ENCODE data around the gene TGOLN2. TPM values are rescaled to one million over a fixed set of nuclear protein-coding genes. Genes with fewer than 3 reads are reported as not detected.
"Not testable (repeated sequence)": the region's sequence is repeated elsewhere in the genome, so short reads cannot be mapped to it uniquely, and the experiment has no call there.

Gene TGOLN2
- total RNA-seq, 1 donor from 2014 or later = 102 TPM

DNA sequence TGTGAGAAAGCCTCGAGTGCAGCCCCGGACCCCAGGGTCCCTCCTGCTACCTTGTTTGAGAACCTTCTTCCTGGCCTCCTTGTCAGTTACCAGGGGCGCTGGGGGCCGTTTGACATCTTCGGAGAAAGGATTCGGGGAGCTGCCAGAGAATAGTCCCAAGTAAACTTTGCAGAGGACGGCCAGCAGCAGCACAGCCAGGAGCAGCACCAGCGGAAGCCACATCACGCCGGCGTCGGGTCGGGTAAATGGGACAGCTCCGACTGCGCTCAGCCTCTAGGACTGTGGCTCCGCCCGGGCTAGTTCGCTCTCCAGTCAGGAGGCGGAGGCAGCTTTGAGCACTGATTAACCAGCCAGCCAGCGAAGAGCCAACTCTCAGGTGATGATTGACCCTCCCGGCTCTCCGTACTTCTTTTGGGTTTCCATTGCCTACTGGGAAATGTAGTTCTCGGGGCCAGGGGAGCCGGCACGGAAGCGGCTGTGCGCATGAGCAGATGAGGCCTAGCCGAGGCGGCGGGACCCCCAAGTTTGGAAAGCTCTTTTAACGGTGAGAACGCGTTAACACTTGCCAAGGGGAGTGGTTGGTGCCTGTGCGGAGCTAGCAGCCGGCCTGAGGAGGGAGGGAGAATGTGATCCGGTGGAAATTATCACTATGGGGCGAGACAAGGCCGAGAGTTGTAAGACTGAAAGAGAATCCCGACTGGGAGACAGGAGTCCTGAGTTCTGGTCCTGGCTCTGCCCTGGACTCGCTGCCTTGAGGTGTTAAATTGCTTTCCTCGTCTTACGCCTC, 26.7 kb upstream of the TGOLN2 start, which contains the start of the genes ELMOD3 and RETSAT:
ELMOD3 (plus strand) TSS at position 484 of the 787 bp plus-strand sequence. CDS start 2,430 bp downstream, outside the sequence.
RETSAT (minus strand) TSS at position 243 of the 787 bp plus-strand sequence; CDS start at position 222, 21 bp downstream.
- peak within 1 kb of the TSS; percentile 98 for H3K27ac Mint-ChIP-seq
- no peaks in the 10 kb centered on the region for H3K27me3 Mint-ChIP-seq (ENCODE audit: insufficient read depth)
- peak within 1 kb of the TSS; percentile 100 for H3K4me3 Mint-ChIP-seq
- H3K36me3 Mint-ChIP-seq (ENCODE audit: low read depth) = peaks cover 31% of the 10 kb centered on the region
- peak; percentile 97 for DNase-seq (ENCODE audit: low spot score)
- H3K4me1 Mint-ChIP-seq (ENCODE audit: low read depth) = peaks cover 44% of the 10 kb centered on the region
- H3K9me3 Mint-ChIP-seq = no peaks in the 10 kb centered on the region
- intact Hi-C loops (cut with micrococcal nuclease) = loop anchor here (1.0 to 10.0 kb wide), 12 partner anchors 26 to 1088 kb away; partner anchors contain the start of genes GGCX, IMMT, KDM3A and MRPL35

DNA sequence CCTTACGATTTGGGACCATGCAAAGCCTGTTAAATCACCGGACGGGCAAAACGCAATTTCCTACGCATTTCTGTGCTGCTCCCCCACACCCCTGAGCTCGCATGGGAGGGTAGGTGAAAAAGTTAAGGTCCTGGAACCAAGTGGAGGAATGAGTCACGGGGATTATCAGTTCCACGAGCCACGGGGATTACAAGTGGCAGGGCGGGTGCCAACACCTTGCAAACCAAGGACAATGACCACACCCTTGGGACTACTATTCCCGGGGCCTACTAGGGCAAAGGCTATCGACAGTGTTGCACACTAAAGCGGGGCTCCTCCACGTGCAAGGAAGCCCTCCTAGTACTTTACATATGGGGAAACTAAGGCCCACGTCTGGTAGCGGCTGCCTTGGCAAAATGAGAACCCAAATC, 26.1 kb upstream of the TGOLN2 start:
- intact Hi-C loops (cut with micrococcal nuclease) = loop anchor here (1.0 to 10.0 kb wide), 12 partner anchors 26 to 1088 kb away; partner anchors contain the start of genes GGCX, IMMT, KDM3A and MRPL35
- Mint-ChIP-seq H3K4me1 (ENCODE audit: low read depth) (peaks cover 44% of the 10 kb centered on the region), H3K27ac (peak overlapping the region; percentile 98), H3K36me3 (ENCODE audit: low read depth) (peaks cover 31% of the 10 kb centered on the region), H3K27me3 (ENCODE audit: insufficient read depth) (no peaks in the 10 kb centered on the region), H3K9me3 (no peaks in the 10 kb centered on the region), H3K4me3 (peak overlapping the region; percentile 100)
- no peak for DNase-seq (ENCODE audit: low spot score)

DNA sequence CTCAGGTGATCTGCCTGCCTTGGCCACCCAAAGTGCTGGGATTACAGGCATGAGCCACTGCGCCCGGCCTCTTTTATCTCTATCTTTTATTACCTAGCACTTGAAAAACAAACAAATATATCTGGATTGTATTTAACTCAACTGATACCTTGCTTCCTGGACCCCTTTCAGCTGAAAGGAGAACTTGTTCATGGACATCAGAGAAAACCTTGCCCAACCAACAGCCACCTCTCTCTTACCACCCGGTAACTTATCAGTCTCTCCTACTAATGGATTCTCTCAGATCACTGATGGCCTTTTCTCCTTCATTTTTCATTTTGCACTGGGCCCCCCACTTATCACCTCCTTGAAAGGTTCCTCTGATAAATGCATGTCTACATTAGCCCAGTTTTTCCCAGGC, 19.8 kb upstream of the TGOLN2 start:
- Mint-ChIP-seq H3K4me1 (ENCODE audit: low read depth) (peaks cover 2% of the 10 kb centered on the region), H3K9me3 (no peaks in the 10 kb centered on the region), H3K4me3 (no peak overlapping the region), H3K27ac (no peak overlapping the region), H3K36me3 (ENCODE audit: low read depth) (peaks cover 33% of the 10 kb centered on the region), H3K27me3 (ENCODE audit: insufficient read depth) (no peaks in the 10 kb centered on the region)
- DNase-seq (ENCODE audit: low spot score) = no peak
- intact Hi-C loops (cut with micrococcal nuclease) = no loop called here

DNA sequence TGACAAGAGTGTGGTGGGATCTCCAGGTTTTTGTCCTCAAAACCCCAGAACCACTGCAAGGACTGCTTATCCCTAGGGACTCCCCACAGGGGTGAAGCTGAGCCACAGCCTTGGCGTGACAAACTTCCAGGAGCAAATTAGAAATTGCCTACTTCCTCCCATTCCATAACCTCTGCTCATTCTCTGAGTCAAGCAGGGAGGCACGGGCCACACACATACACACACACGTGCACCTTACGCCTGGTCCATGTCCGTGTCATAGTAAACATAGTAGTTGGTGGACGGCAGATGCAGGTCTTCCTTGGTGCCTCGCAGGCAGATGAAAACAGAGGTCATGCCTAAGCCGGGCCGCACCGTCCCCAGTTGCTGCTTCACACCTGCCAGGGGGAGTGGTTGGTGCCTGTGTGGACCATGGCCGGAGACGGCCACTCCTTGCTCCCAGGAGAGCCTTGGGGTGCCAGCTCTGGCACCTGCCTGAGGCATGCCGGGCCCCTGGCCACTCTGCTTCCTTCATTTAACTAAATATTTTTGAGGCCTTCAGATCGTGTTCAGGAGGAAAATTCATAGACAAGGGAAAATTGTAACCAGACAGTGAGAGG, 16.7 kb upstream of the TGOLN2 start:
- peaks cover 21% of the 10 kb centered on the region for H3K36me3 Mint-ChIP-seq (ENCODE audit: low read depth)
- intact Hi-C loops (cut with micrococcal nuclease) = no loop called here

DNA sequence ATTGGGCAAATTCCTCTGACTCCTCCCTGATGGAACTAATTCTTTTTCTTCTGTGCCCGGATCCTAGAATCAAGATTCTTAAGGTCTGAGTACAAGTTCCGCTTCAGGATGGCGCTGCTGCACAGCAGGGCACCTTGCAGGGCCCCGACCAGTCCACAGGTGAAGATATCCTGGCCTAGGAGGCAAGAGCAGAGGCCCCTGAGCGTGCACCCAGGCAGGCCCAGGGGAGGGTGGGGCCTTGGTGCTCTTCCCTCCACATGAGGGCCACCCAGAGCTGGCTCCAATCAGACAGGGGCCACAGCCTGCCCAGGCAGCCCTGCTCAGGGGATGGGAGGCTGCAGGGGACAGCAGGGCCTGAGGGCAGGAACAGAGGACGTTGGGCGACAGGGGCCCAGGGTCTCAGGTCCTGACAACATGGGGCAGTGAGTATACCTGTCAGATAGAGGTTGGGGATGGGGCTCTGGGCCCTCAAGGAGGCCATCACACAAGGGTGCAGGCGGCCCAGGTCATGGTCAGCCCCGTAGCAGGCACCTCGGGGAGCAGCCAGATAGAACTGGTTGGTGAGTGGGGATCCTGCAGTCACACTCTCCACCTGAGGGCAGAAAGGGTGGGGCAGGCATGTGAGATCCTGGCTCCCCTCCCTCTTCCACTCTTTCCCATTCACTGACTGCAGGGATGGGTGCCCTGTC, 15.6 kb upstream of the TGOLN2 start:
- H3K36me3 Mint-ChIP-seq (ENCODE audit: low read depth) = peaks cover 21% of the 10 kb centered on the region
- intact Hi-C loops (cut with micrococcal nuclease) = loop anchor here (1.0 kb wide), 1 partner anchor 26 kb away; no protein-coding TSS in a partner anchor
- not testable (repeated sequence) for H3K27ac Mint-ChIP-seq; DNase-seq (ENCODE audit: low spot score); H3K4me1 Mint-ChIP-seq (ENCODE audit: low read depth); H3K9me3 Mint-ChIP-seq; H3K4me3 Mint-ChIP-seq; H3K27me3 Mint-ChIP-seq (ENCODE audit: insufficient read depth)

More for the DNA sequence above, 16.7 kb upstream of the TGOLN2 start:
- H3K4me1 Mint-ChIP-seq (ENCODE audit: low read depth) = no peaks in the 10 kb centered on the region
- H3K9me3 Mint-ChIP-seq = no peaks in the 10 kb centered on the region
- no peak overlapping the region for H3K27ac Mint-ChIP-seq
- H3K27me3 Mint-ChIP-seq (ENCODE audit: insufficient read depth) = peaks cover 5% of the 10 kb centered on the region
- DNase-seq (ENCODE audit: low spot score) = no peak
- no peak overlapping the region for H3K4me3 Mint-ChIP-seq

DNA sequence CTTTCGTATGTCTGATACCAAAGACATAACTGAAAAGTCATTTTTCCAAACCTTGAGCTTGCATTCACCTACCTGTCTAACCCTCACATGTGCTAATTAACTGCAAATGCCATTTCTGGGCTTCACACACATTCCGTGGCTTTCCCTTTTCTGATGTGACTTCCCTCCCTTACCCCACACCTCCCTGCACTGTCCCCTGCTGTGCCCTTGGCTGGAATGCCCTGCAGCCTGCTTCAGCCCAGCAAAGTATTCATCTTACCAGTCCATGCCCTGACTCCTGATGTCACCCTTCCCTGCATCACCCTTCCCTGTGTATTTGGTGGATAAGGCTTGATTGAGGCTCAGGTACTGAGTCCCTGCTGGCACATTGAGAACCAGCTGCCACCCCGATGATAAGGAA, 14.4 kb upstream of the TGOLN2 start:
- no peak overlapping the region for H3K27ac Mint-ChIP-seq
- no peaks in the 10 kb centered on the region for H3K4me1 Mint-ChIP-seq (ENCODE audit: low read depth)
- no peak for DNase-seq (ENCODE audit: low spot score)
- peaks cover 15% of the 10 kb centered on the region for H3K36me3 Mint-ChIP-seq (ENCODE audit: low read depth)
- H3K9me3 Mint-ChIP-seq = no peaks in the 10 kb centered on the region
- peaks cover 16% of the 10 kb centered on the region for H3K27me3 Mint-ChIP-seq (ENCODE audit: insufficient read depth)
- H3K4me3 Mint-ChIP-seq = no peak overlapping the region
- intact Hi-C loops (cut with micrococcal nuclease) = no loop called here

DNA sequence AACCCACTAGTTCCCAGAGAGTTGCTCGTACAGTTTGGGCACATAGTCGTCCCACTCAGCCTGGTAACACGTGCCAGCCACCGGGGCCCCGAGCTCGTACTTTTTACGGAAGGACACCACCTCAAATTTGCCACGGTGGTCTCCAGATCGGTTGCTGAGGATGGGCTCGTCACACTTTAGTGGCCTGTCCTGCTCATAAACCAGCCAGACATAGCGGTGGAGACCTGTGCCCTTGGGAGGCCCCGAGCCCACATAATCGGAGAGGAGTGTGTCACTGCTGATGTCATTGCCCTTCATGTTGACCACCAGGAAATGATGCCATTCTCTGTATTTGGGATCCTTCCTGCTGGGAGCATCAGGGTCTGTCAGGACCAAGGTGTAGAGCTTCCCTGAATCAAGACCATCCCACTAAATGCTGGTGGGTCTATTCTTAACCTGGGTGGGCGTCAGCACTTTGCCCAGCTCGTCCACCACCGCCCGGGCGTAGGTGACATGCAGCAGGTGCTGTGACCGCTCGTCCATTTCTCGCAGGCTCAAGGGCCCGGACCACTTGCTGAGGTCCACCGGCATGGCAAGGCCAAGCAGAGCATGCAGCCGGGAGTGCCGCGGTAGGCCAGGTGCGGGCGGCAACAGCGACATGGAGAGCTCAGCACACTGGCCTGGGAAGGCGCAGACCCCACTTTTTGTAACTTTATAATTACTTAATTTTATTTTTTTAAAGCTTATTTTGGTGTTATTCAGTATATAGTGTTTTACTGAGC, 13.7 kb upstream of the TGOLN2 start:
- Mint-ChIP-seq H3K4me1 (ENCODE audit: low read depth) (no peaks in the 10 kb centered on the region), H3K4me3 (no peak overlapping the region), H3K36me3 (ENCODE audit: low read depth) (peaks cover 13% of the 10 kb centered on the region), H3K27me3 (ENCODE audit: insufficient read depth) (peaks cover 16% of the 10 kb centered on the region), H3K27ac (no peak overlapping the region), H3K9me3 (no peaks in the 10 kb centered on the region)
- no peak for DNase-seq (ENCODE audit: low spot score)
- intact Hi-C loops (cut with micrococcal nuclease) = no loop called here

DNA sequence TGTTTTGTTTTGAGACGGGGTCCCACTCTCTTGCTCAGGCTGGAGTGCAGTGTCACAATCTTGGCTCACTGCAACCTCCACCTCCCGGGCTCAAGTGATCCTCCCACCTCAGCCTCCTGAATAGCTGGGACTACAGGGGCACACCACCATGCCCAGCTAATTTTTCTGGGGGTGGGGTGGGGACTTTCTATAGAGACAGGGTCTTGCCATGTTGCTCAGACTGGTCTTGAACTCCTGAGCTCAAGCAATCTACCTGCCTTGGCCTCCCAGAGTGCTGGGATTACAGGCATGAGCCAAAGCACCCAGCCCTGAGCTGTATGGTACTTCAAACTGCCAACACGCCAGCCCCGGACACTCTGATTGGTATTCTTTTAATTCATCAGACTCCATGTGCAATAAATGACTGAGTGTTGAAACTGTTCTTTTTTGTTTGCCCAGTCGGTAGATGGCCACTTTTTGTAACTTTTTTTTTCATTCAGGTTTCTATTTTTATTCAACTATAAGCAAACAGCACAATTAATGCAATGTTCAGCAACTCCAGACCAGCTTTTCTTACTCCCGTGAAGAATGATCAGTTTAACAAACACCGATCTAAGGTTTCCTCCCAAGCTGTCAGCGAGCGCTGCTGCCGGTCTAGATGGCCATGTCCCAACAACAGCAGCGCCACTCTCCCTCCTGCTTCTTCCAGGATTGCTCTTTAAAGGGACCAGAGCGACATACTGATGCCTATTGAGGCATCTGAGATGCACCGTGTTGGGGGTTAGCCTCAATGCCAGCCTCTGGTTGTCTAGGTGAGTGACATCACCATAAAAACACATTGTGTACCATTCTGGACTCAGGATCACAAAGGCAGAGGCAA, 12.5 kb upstream of the TGOLN2 start:
- DNase-seq (ENCODE audit: low spot score) = no peak
- intact Hi-C loops (cut with micrococcal nuclease) = no loop called here
- H3K27ac Mint-ChIP-seq = no peak overlapping the region
- H3K27me3 Mint-ChIP-seq (ENCODE audit: insufficient read depth) = peaks cover 16% of the 10 kb centered on the region
- H3K4me3 Mint-ChIP-seq = no peak overlapping the region
- H3K9me3 Mint-ChIP-seq = no peaks in the 10 kb centered on the region
- peaks cover 13% of the 10 kb centered on the region for H3K36me3 Mint-ChIP-seq (ENCODE audit: low read depth)
- H3K4me1 Mint-ChIP-seq (ENCODE audit: low read depth) = no peaks in the 10 kb centered on the region

DNA sequence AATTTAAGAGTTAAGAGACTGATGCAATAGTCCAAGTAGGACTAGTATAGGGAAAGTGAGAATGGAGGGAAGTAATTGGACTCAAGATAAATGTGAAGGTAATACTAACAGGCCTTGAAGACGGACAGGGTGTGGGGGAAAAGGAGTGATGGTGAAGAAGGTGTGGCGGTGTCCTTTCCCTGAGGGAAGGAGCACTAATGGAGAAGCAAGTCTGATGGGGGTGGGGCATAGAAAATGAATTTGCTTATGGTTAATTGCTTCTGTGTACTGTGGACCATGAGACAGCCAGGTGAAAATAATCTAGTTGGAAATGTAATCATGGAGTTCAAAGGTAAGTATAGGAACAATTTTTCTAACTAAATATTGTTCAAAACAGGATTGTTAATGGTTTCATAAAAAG, 7.1 kb upstream of the TGOLN2 start:
- Mint-ChIP-seq H3K27ac (no peak overlapping the region), H3K4me1 (ENCODE audit: low read depth) (no peaks in the 10 kb centered on the region), H3K27me3 (ENCODE audit: insufficient read depth) (peaks cover 19% of the 10 kb centered on the region), H3K36me3 (ENCODE audit: low read depth) (no peaks in the 10 kb centered on the region), H3K9me3 (no peaks in the 10 kb centered on the region), H3K4me3 (no peak overlapping the region)
- no peak for DNase-seq (ENCODE audit: low spot score)
- intact Hi-C loops (cut with micrococcal nuclease) = no loop called here

DNA sequence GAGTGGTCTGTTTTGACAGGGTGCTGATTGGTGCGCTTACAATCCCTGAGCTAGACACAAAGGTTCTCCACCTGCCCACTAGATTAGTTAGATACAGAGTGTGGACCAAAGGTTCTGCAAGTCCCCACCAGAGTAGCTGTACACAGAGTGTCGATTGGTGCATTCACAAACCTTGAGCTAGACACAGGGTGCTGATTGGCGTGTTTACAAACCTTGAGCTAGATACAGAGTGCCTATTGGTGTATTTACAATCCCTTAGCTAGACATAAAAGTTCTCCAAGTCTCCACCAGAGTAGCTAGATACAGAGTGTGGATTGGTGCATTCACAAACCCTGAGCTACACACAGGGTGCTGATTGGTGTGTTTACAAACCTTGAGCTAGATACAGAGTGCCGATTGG, 6.1 kb upstream of the TGOLN2 start:
- H3K27ac Mint-ChIP-seq; H3K4me3 Mint-ChIP-seq; intact Hi-C loops (cut with micrococcal nuclease); DNase-seq (ENCODE audit: low spot score); H3K4me1 Mint-ChIP-seq (ENCODE audit: low read depth); H3K36me3 Mint-ChIP-seq (ENCODE audit: low read depth); H3K9me3 Mint-ChIP-seq: not testable (repeated sequence)
- H3K27me3 Mint-ChIP-seq (ENCODE audit: insufficient read depth) = peaks cover 14% of the 10 kb centered on the region

DNA sequence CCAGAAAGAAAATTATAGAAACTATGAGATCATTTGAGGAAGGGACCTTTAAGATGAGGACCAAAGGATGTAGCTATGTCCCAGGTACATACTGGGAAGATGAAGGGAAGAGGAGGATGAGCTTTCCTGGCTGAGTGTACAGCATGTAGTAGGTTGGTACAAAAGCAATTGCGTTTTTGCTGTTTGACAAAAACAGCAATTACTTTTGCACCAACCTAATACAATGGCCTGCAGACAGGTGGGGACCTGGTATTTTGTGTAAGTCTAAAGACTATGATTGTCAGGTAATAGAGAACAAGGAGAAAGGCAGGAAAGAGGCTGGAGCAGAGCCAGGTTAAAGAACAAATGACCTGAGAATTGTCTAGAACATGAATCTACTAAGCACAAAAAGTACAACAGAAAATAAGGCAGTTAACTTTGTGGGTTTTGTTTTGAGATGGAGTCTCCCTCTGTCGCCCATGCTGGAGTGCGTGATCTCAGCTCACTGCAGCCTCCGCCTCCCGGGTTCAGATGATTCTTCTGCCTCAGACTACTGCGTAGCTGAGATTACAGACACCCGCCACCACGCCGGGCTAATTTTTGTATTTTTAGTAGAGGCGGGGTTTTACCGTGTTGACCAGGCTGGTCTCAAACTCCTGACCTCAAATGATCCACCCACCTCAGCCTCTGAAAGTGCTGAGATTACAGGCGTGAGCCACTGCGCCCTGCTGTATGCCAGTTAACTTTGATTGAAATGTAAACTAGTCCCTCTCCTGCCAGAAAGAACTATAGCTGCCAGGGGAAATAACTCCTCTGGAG, 3.2 kb upstream of the TGOLN2 start:
- H3K27ac Mint-ChIP-seq = no peak overlapping the region
- no peak overlapping the region for H3K4me3 Mint-ChIP-seq
- intact Hi-C loops (cut with micrococcal nuclease) = no loop called here
- no peaks in the 10 kb centered on the region for H3K9me3 Mint-ChIP-seq
- H3K4me1 Mint-ChIP-seq (ENCODE audit: low read depth) = peaks cover 11% of the 10 kb centered on the region
- DNase-seq (ENCODE audit: low spot score) = no peak
- H3K27me3 Mint-ChIP-seq (ENCODE audit: insufficient read depth) = peaks cover 3% of the 10 kb centered on the region
- H3K36me3 Mint-ChIP-seq (ENCODE audit: low read depth) = peaks cover 15% of the 10 kb centered on the region

Measured in activated T-helper 1 cell treated with anti-CD3 and anti-CD28 coated beads, Interleukin-12 subunit alpha, Interleukin-12 subunit beta, Interleukin-2, Interleukin-4 antibody, amounts not matched to agents 30 ng/mL and 10 ng/mL and 1 ng/mL, durations not matched to agents 14 hours and 24 hours and 36 hours (primary cell).